ENCODE measurements around the gene GCAT. TPM values are rescaled to one million over a fixed set of nuclear protein-coding genes. Genes with fewer than 3 reads are reported as not detected.

GCAT gene
- total and polyA plus RNA-seq, 2 of the 4 experiments (the other 2 are of a cell fraction), result 20.6 to 32.3 TPM

DNA sequence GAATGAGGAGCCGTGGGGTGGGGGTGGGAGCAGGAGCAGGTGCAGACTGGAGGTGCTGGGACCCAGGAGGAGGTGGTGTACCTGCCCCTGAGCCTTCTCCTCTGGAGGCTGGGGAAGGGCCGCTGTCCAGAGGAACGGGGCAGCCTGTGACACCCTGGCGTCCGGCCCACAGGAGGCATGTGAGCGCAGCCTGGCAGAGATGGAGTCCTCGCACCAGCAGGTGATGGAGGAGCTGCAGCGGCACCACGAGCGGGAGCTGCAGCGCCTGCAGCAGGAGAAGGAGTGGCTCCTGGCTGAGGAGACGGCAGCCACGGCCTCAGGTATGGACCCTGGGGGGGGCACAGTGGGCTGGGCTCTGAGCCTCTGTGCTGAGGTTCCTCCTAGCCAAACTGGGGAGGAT is 42.2 kb upstream of the GCAT start:
- H3K4ac ChIP-seq (ENCODE audit: low read depth, low read length), result no peak overlapping the region
- no peak overlapping the region for H3K4me3 ChIP-seq (ENCODE audit: insufficient read depth, low read depth, low read length)
- in situ Hi-C loops (cut with MboI; ENCODE audit: low sequenced_read_pairs), result no loop called here
- CTCF ChIA-PET, result no interaction called here
- no peak overlapping the region for H3K56ac ChIP-seq (ENCODE audit: extremely low read depth, insufficient read depth, low read length)
- no peak overlapping the region for H4K5ac ChIP-seq (ENCODE audit: low read depth, low read length)
- H4K8ac ChIP-seq (ENCODE audit: low read depth in 2 of 2, low read length in 2 of 2), result no peak overlapping the region
- no peaks in the 10 kb centered on the region for H3K4me1 ChIP-seq (ENCODE audit: control insufficient read depth, insufficient read depth, low read length)
- H2BK5ac ChIP-seq (ENCODE audit: low read depth, low read length, poor library complexity, severe bottlenecking), result no peak overlapping the region
- peaks cover 6% of the 10 kb centered on the region for H3K9me1 ChIP-seq (ENCODE audit: insufficient read depth, low read length)
- H3K9ac ChIP-seq (ENCODE audit: low read depth, low read length), result no peak overlapping the region
- DNase-seq (no peak), ATAC-seq (ENCODE audit: low read depth) (no peak)
- TF ChIP-seq, protein P1, sequence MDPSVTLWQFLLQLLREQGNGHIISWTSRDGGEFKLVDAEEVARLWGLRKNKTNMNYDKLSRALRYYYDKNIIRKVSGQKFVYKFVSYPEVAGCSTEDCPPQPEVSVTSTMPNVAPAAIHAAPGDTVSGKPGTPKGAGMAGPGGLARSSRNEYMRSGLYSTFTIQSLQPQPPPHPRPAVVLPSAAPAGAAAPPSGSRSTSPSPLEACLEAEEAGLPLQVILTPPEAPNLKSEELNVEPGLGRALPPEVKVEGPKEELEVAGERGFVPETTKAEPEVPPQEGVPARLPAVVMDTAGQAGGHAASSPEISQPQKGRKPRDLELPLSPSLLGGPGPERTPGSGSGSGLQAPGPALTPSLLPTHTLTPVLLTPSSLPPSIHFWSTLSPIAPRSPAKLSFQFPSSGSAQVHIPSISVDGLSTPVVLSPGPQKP (IDR thresholded peaks at IDR 0.05; ENCODE audit: borderline replicate concordance, low read depth, low read length), result no peak
- TF ChIP-seq MAZ (IDR thresholded peaks at IDR 0.05; ENCODE audit: borderline replicate concordance, low read depth, low read length) (no peak), RAD21 (IDR thresholded peaks at IDR 0.05; ENCODE audit: low read length) (no peak), RFX5 (IDR thresholded peaks at IDR 0.05; ENCODE audit: low read depth, low read length) (no peak), CEBPB (IDR thresholded peaks at IDR 0.05; ENCODE audit: low read depth, low read length) (no peak), CHD1 (IDR thresholded peaks at IDR 0.05; ENCODE audit: low read depth, low read length) (no peak), NFE2L2 (IDR thresholded peaks at IDR 0.05; ENCODE audit: low read depth, low read length) (no peak)
- TF ChIP-seq, protein P2, sequence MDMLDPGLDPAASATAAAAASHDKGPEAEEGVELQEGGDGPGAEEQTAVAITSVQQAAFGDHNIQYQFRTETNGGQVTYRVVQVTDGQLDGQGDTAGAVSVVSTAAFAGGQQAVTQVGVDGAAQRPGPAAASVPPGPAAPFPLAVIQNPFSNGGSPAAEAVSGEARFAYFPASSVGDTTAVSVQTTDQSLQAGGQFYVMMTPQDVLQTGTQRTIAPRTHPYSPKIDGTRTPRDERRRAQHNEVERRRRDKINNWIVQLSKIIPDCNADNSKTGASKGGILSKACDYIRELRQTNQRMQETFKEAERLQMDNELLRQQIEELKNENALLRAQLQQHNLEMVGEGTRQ (IDR thresholded peaks at IDR 0.05; ENCODE audit: low read depth, low read length), result no peak
- no peak overlapping the region for H2BK120ac ChIP-seq (ENCODE audit: low read depth, low read length)
- H3K9me3 ChIP-seq (ENCODE audit: control insufficient read depth, insufficient read depth, low read length), result no peaks in the 10 kb centered on the region
- intact Hi-C loops (cut with micrococcal nuclease), result no loop called here
- H3K14ac ChIP-seq (replicated peaks; ENCODE audit: low read depth, low read length), result no peak overlapping the region
- POLR2A ChIA-PET (ENCODE audit: unreplicated experiment), result no interaction called here
- no peak overlapping the region for H3K4me2 ChIP-seq (ENCODE audit: low read depth, low read length)
- H3K79me1 ChIP-seq (ENCODE audit: low read depth in 1 of 2, low read length in 2 of 2), result peaks cover 18 to 62% of the 10 kb centered on the region in 2 experiments
- no peak overlapping the region for H2AK5ac ChIP-seq (ENCODE audit: low read depth, low read length)
- no peak overlapping the region for H3K18ac ChIP-seq (ENCODE audit: low read depth, low read length)
- no peak overlapping the region for H2BK15ac ChIP-seq (ENCODE audit: low read depth, low read length)
- no TSS peak for BruUV-seq (replicated peaks)
- 93% methylated on average over 3 of the region's 13 CpGs; no CpG with 5 or more reads in 1 of the 2 experiments for WGBS, 2 experiments (ENCODE audit: extremely low coverage in 2 of 2, insufficient read length in 1 of 2)
- H3K36me3 ChIP-seq (ENCODE audit: control insufficient read depth, insufficient read depth, low read length), result peaks cover 58% of the 10 kb centered on the region
- dilution Hi-C loops (cut with HindIII; ENCODE audit: low sequenced_read_pairs, unreplicated experiment), result no loop called here
- no peak overlapping the region for H2AFZ ChIP-seq (replicated peaks; ENCODE audit: low read length, poor library complexity)
- peaks cover 12% of the 10 kb centered on the region; the same call in 1 of the 2 replicates for H4K20me1 ChIP-seq (ENCODE audit: insufficient read depth, low read length)
- H3K23ac ChIP-seq (ENCODE audit: low read depth, low read length), result no peak overlapping the region
- H2AK9ac ChIP-seq (replicated peaks; ENCODE audit: low read depth, low read length, poor library complexity), result peak overlapping the region; percentile 70
- H3K27ac ChIP-seq (ENCODE audit: insufficient read depth, low read length), result no peak overlapping the region
- no peak overlapping the region for H2BK20ac ChIP-seq (ENCODE audit: low read depth, low read length)
- no peak overlapping the region for H4K91ac ChIP-seq (ENCODE audit: insufficient read depth, low read depth, low read length)
- no peaks in the 10 kb centered on the region for H3K27me3 ChIP-seq (ENCODE audit: control insufficient read depth, insufficient read depth, low read length)

Data from IMR-90 (cell line).